ENCODE measurements around the gene UBC. TPM values are rescaled to one million over a fixed set of nuclear protein-coding genes. Genes with fewer than 3 reads are reported as not detected.
A peak's percentile ranks its signal among the peaks of the same experiment; 100 is the strongest.
"Not testable (repeated sequence)": the region's sequence is repeated elsewhere in the genome, so short reads cannot be mapped to it uniquely, and the experiment has no call there.

UBC gene
- total RNA-seq, 1 experiment from 2014 or later: 1,051 TPM

- H3K4me3 ChIP-seq (ENCODE audit: insufficient read depth, low read depth, low read length): no peak overlapping the region
- DNase-seq: no peak
- no peaks in the 10 kb centered on the region for H3K36me3 ChIP-seq (replicated peaks; ENCODE audit: control insufficient read depth, insufficient read depth, low read length)
- no peaks in the 10 kb centered on the region for H3K27me3 ChIP-seq (ENCODE audit: control insufficient read depth, insufficient read depth, low read length)
Observed at GRCh38 chr12:124893792-124894516, 20.5 kb downstream of the UBC start.

GRCh38 chr12:124888260-124888659 lies 26.2 kb downstream of the UBC start:
- DNase-seq: no peak
- H3K27me3 ChIP-seq (ENCODE audit: control insufficient read depth, insufficient read depth, low read length): no peaks in the 10 kb centered on the region
- H3K36me3 ChIP-seq (replicated peaks; ENCODE audit: control insufficient read depth, insufficient read depth, low read length): no peaks in the 10 kb centered on the region
- no peak overlapping the region for H3K4me3 ChIP-seq (ENCODE audit: insufficient read depth, low read depth, low read length)

GRCh38 chr12:124887766-124888165 lies 26.7 kb downstream of the UBC start:
- not testable (repeated sequence) for H3K36me3 ChIP-seq (replicated peaks; ENCODE audit: control insufficient read depth, insufficient read depth, low read length); H3K4me3 ChIP-seq (ENCODE audit: insufficient read depth, low read depth, low read length); H3K27me3 ChIP-seq (ENCODE audit: control insufficient read depth, insufficient read depth, low read length); DNase-seq

- peak; percentile 61 for DNase-seq
- no peak overlapping the region for H3K4me3 ChIP-seq (ENCODE audit: insufficient read depth, low read depth, low read length)
Observed at GRCh38 chr12:124884587-124885438, 29.6 kb downstream of the UBC start.

GRCh38 chr12:124883263-124884130 lies 31.0 kb downstream of the UBC start:
- H3K36me3 ChIP-seq (replicated peaks; ENCODE audit: control insufficient read depth, insufficient read depth, low read length): no peaks in the 10 kb centered on the region
- peak; percentile 44 for DNase-seq

More at GRCh38 chr12:124884587-124885438, 29.6 kb downstream of the UBC start:
- Histone ChIP-seq H3K36me3 (replicated peaks; ENCODE audit: control insufficient read depth, insufficient read depth, low read length) (no peaks in the 10 kb centered on the region), H3K27me3 (ENCODE audit: control insufficient read depth, insufficient read depth, low read length) (no peaks in the 10 kb centered on the region)

GRCh38 chr12:124881123-124881522 lies 33.3 kb downstream of the UBC start:
- Histone ChIP-seq H3K36me3 (replicated peaks; ENCODE audit: control insufficient read depth, insufficient read depth, low read length) (no peaks in the 10 kb centered on the region), H3K27me3 (ENCODE audit: control insufficient read depth, insufficient read depth, low read length) (no peaks in the 10 kb centered on the region), H3K4me3 (ENCODE audit: insufficient read depth, low read depth, low read length) (no peak overlapping the region)
- peak; percentile 44 for DNase-seq

More at GRCh38 chr12:124883263-124884130, 31.0 kb downstream of the UBC start:
- Histone ChIP-seq H3K4me3 (ENCODE audit: insufficient read depth, low read depth, low read length) (no peak overlapping the region), H3K27me3 (ENCODE audit: control insufficient read depth, insufficient read depth, low read length) (no peaks in the 10 kb centered on the region)

- not testable (repeated sequence) for DNase-seq; H3K4me3 ChIP-seq (ENCODE audit: insufficient read depth, low read depth, low read length); H3K27me3 ChIP-seq (ENCODE audit: control insufficient read depth, insufficient read depth, low read length); H3K36me3 ChIP-seq (replicated peaks; ENCODE audit: control insufficient read depth, insufficient read depth, low read length)
Observed at GRCh38 chr12:124880335-124880734, 34.1 kb downstream of the UBC start.

- H3K36me3 ChIP-seq (replicated peaks; ENCODE audit: control insufficient read depth, insufficient read depth, low read length): no peaks in the 10 kb centered on the region
- DNase-seq: no peak
- no peak overlapping the region for H3K4me3 ChIP-seq (ENCODE audit: insufficient read depth, low read depth, low read length)
- no peaks in the 10 kb centered on the region for H3K27me3 ChIP-seq (ENCODE audit: control insufficient read depth, insufficient read depth, low read length)
Observed at GRCh38 chr12:124878795-124879516, 35.5 kb downstream of the UBC start.

- no peaks in the 10 kb centered on the region for H3K27me3 ChIP-seq (ENCODE audit: control insufficient read depth, insufficient read depth, low read length)
- peak; percentile 54 for DNase-seq
- no peak overlapping the region for H3K4me3 ChIP-seq (ENCODE audit: insufficient read depth, low read depth, low read length)
- H3K36me3 ChIP-seq (replicated peaks; ENCODE audit: control insufficient read depth, insufficient read depth, low read length): no peaks in the 10 kb centered on the region
Observed at GRCh38 chr12:124877423-124877822, 37.0 kb downstream of the UBC start.

GRCh38 chr12:124876171-124876570 lies 38.3 kb downstream of the UBC start:
- no peaks in the 10 kb centered on the region for H3K27me3 ChIP-seq (ENCODE audit: control insufficient read depth, insufficient read depth, low read length)
- DNase-seq: no peak
- no peaks in the 10 kb centered on the region for H3K36me3 ChIP-seq (replicated peaks; ENCODE audit: control insufficient read depth, insufficient read depth, low read length)
- H3K4me3 ChIP-seq (ENCODE audit: insufficient read depth, low read depth, low read length): no peak overlapping the region

GRCh38 chr12:124875803-124876132 lies 38.7 kb downstream of the UBC start:
- Histone ChIP-seq H3K27me3 (ENCODE audit: control insufficient read depth, insufficient read depth, low read length) (no peaks in the 10 kb centered on the region), H3K4me3 (ENCODE audit: insufficient read depth, low read depth, low read length) (no peak overlapping the region), H3K36me3 (replicated peaks; ENCODE audit: control insufficient read depth, insufficient read depth, low read length) (no peaks in the 10 kb centered on the region)
- no peak for DNase-seq

- H3K4me3 ChIP-seq (ENCODE audit: insufficient read depth, low read depth, low read length): no peak overlapping the region
- H3K36me3 ChIP-seq (replicated peaks; ENCODE audit: control insufficient read depth, insufficient read depth, low read length): no peaks in the 10 kb centered on the region
- H3K27me3 ChIP-seq (ENCODE audit: control insufficient read depth, insufficient read depth, low read length): no peaks in the 10 kb centered on the region
- DNase-seq: peak; percentile 26
Observed at GRCh38 chr12:124874988-124875802, 39.3 kb downstream of the UBC start.

- no peak overlapping the region for H3K4me3 ChIP-seq (ENCODE audit: insufficient read depth, low read depth, low read length)
- DNase-seq: no peak
- H3K27me3 ChIP-seq (ENCODE audit: control insufficient read depth, insufficient read depth, low read length): no peaks in the 10 kb centered on the region
- no peaks in the 10 kb centered on the region for H3K36me3 ChIP-seq (replicated peaks; ENCODE audit: control insufficient read depth, insufficient read depth, low read length)
Observed at GRCh38 chr12:124874188-124874587, 40.3 kb downstream of the UBC start.
